ENCODE measurements around the gene MLNR.

GRCh38 chr13:49226613-49227012 is 6.5 kb downstream of the MLNR start:
- TF ChIP-seq CTCF (IDR thresholded peaks at IDR 0.05; ENCODE audit: low read depth, low read length, missing input control) (no peak), MAX (IDR thresholded peaks at IDR 0.05) (no peak), SP1 (IDR thresholded peaks at IDR 0.05) (no peak), FOXA1 (IDR thresholded peaks at IDR 0.05) (no peak), REST (IDR thresholded peaks at IDR 0.05) (no peak), EGR1 (IDR thresholded peaks at IDR 0.05; ENCODE audit: low read depth in 2 of 2) (no peak), HNF4G (IDR thresholded peaks at IDR 0.05) (no peak)

Measured in liver (tissue), 3 donors.